ENCODE measurements around the gene PRSS2. TPM values are rescaled to one million over a fixed set of nuclear protein-coding genes. Genes with fewer than 3 reads are reported as not detected.

PRSS2 gene
- total RNA-seq (2021) (not detected in 2 replicates), Bru-seq, nascent RNA (not detected), BruChase-seq, experiment 1, labeled RNA remaining after a 2-hour chase (not detected), BruChase-seq, experiment 2, labeled RNA remaining after a 6-hour chase (not detected)
- long read RNA-seq: 0 reads

DNA sequence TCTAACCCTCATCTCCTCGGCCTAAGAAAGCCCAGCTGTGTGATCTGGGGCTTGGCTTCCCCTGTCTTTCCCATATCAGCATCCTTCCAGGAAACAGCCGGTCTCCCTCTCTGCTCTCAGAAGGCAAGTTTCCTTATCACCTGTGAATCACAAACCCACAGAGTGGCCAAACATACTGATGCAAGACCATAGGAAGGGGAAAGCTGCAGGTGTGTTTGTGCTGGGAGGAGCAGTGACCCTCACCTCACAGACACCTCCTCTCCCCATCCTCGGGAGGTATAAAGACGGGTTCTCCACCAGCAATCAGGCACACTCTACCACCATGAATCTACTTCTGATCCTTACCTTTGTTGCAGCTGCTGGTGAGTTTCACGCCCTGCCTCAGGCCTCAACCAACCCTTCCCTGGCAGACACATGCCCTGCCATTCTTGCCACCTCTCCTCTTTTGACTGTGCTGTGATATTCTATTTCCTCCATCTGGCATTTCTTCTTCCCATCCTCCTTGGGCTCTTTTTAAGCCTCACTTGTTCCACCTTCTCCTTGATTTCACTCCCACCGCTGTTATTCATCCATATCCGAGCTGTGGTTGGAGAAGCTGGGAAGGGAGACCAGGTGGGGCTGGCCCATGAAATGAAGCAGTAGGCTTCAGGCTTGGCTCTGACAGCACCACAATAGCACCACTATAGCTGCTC is at the start of gene PRSS2:
PRSS2 (plus strand) TSS at position 310 of the 692 bp plus-strand sequence; CDS start at position 323, 13 bp downstream.
- TF ChIP-seq EZH2 (IDR thresholded peaks at IDR 0.05; ENCODE audit: borderline replicate concordance, low read depth, low read length, poor library complexity, severe bottlenecking): no peak
- TF ChIP-seq, protein P1, sequence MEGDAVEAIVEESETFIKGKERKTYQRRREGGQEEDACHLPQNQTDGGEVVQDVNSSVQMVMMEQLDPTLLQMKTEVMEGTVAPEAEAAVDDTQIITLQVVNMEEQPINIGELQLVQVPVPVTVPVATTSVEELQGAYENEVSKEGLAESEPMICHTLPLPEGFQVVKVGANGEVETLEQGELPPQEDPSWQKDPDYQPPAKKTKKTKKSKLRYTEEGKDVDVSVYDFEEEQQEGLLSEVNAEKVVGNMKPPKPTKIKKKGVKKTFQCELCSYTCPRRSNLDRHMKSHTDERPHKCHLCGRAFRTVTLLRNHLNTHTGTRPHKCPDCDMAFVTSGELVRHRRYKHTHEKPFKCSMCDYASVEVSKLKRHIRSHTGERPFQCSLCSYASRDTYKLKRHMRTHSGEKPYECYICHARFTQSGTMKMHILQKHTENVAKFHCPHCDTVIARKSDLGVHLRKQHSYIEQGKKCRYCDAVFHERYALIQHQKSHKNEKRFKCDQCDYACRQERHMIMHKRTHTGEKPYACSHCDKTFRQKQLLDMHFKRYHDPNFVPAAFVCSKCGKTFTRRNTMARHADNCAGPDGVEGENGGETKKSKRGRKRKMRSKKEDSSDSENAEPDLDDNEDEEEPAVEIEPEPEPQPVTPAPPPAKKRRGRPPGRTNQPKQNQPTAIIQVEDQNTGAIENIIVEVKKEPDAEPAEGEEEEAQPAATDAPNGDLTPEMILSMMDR (conservative IDR thresholded peaks at IDR 0.05; ENCODE audit: low read depth, low read length): no peak
- Histone ChIP-seq H3K36me3 (ENCODE audit: insufficient read depth, low read length, poor library complexity, severe bottlenecking) (no peaks in the 10 kb centered on the region), H3K27me3 (replicated peaks; ENCODE audit: insufficient read depth, low read depth, low read length, poor library complexity) (peaks cover 6% of the 10 kb centered on the region), H3K4me3 (ENCODE audit: low read depth, low read length, poor library complexity, severe bottlenecking) (no peak within 1 kb of the TSS), H3K4me1 (ENCODE audit: insufficient read depth, low read length, poor library complexity, severe bottlenecking) (no peaks in the 10 kb centered on the region), H3K27ac (ENCODE audit: low read depth, low read length, poor library complexity, severe bottlenecking) (no peak within 1 kb of the TSS), H3K9me3 (ENCODE audit: low read depth, low read length, poor library complexity, severe bottlenecking) (no peaks in the 10 kb centered on the region)
- ChIA-PET CTCF (no interaction called here), POLR2A (ENCODE audit: low non-redundant PET) (no interaction called here)
- no peak for DNase-seq (ENCODE audit: low spot score)
- BruUV-seq (replicated peaks): no TSS peak
- intact Hi-C loops (cut with micrococcal nuclease; ENCODE audit: unreplicated experiment): no loop called here

DNA sequence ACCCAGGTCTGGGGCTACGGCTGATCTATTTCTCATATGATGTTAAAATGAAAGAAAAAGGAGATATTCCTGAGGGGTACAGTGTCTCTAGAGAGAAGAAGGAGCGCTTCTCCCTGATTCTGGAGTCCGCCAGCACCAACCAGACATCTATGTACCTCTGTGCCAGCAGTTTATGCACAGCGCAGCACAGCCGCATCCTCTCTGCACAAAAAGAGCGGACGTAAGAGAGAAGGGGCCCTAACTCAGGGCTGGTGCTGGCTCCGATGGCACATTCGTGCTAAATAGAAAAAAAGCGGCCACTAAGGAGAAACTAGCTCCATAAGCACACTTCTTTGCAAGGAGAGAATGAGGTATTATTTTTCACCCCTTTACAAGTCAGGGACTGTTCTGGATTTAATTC is 49.8 kb upstream of the PRSS2 start:
- POLR2A ChIA-PET (ENCODE audit: low non-redundant PET): no interaction called here
- no peak for DNase-seq (ENCODE audit: low spot score)
- Histone ChIP-seq H3K9me3 (ENCODE audit: low read depth, low read length, poor library complexity, severe bottlenecking) (no peaks in the 10 kb centered on the region), H3K36me3 (ENCODE audit: insufficient read depth, low read length, poor library complexity, severe bottlenecking) (no peaks in the 10 kb centered on the region), H3K4me1 (ENCODE audit: insufficient read depth, low read length, poor library complexity, severe bottlenecking) (no peaks in the 10 kb centered on the region), H3K27ac (ENCODE audit: low read depth, low read length, poor library complexity, severe bottlenecking) (no peak overlapping the region), H3K4me3 (ENCODE audit: low read depth, low read length, poor library complexity, severe bottlenecking) (no peak overlapping the region), H3K27me3 (replicated peaks; ENCODE audit: insufficient read depth, low read depth, low read length, poor library complexity) (peaks cover 8% of the 10 kb centered on the region)
- CTCF ChIA-PET: no interaction called here
- no TSS peak for BruUV-seq (replicated peaks)
- TF ChIP-seq, protein P1 (conservative IDR thresholded peaks at IDR 0.05; ENCODE audit: low read depth, low read length): no peak
- no peak for TF ChIP-seq EZH2 (IDR thresholded peaks at IDR 0.05; ENCODE audit: borderline replicate concordance, low read depth, low read length, poor library complexity, severe bottlenecking)
- intact Hi-C loops (cut with micrococcal nuclease; ENCODE audit: unreplicated experiment): no loop called here

DNA sequence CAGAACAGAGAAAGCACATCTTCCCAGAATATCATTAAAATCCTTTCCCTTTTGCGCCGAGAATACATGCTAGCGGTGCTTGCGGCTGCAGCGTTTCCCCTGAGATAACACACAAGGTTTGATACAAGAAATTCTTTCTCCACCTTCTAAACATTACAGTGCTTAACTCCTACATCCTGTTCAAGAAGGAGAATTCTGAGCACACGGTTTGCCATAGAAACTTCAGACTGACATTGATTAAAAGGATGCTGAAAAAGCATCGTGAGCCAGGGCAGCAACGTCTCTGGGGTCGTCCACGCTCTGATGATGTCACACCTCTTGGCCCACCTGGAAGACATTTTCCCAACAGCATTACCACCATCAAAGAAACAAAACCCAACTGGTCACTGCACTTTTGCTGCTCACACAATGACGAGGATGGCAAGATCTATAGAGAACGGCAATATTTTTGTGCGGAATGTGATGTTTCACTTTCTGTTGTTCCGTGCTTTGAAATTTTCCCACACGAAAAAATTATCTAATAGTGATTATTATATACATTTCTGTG is 48.4 kb upstream of the PRSS2 start:
- ChIA-PET POLR2A (ENCODE audit: low non-redundant PET) (no interaction called here), CTCF (no interaction called here)
- Histone ChIP-seq H3K4me3 (ENCODE audit: low read depth, low read length, poor library complexity, severe bottlenecking) (no peak overlapping the region), H3K27ac (ENCODE audit: low read depth, low read length, poor library complexity, severe bottlenecking) (no peak overlapping the region), H3K4me1 (ENCODE audit: insufficient read depth, low read length, poor library complexity, severe bottlenecking) (no peaks in the 10 kb centered on the region), H3K27me3 (replicated peaks; ENCODE audit: insufficient read depth, low read depth, low read length, poor library complexity) (peaks cover 8% of the 10 kb centered on the region), H3K36me3 (ENCODE audit: insufficient read depth, low read length, poor library complexity, severe bottlenecking) (no peaks in the 10 kb centered on the region), H3K9me3 (ENCODE audit: low read depth, low read length, poor library complexity, severe bottlenecking) (no peaks in the 10 kb centered on the region)
- no peak for TF ChIP-seq EZH2 (IDR thresholded peaks at IDR 0.05; ENCODE audit: borderline replicate concordance, low read depth, low read length, poor library complexity, severe bottlenecking)
- TF ChIP-seq, protein P1 (conservative IDR thresholded peaks at IDR 0.05; ENCODE audit: low read depth, low read length): no peak
- no peak for DNase-seq (ENCODE audit: low spot score)
- no TSS peak for BruUV-seq (replicated peaks)
- intact Hi-C loops (cut with micrococcal nuclease; ENCODE audit: unreplicated experiment): no loop called here
